ENCODE results near the gene RNF223. TPM values are rescaled to one million over a fixed set of nuclear protein-coding genes. Genes with fewer than 3 reads are reported as not detected.

RNF223 gene
- total RNA-seq, 1 experiment from 2014 or later, result 147 TPM

- H3K9me2 ChIP-seq (replicated peaks; ENCODE audit: low read length), result no peaks in the 10 kb centered on the region
- H4K20me1 ChIP-seq (ENCODE audit: low read length), result no peaks in the 10 kb centered on the region
- intact Hi-C loops (cut with micrococcal nuclease), result loop anchor here (10.0 kb wide), 1 partner anchor 549 kb away; the partner anchor contains the start of gene MIB2
- no TSS peak for BruUV-seq (replicated peaks)
- H2AFZ ChIP-seq (ENCODE audit: low read length), result no peak overlapping the region
- no peak overlapping the region for H3K27ac ChIP-seq (ENCODE audit: low read length)
- H3K27me3 ChIP-seq (ENCODE audit: low read length), result no peaks in the 10 kb centered on the region
- ATAC-seq, result no peak
- H3K4me1 ChIP-seq (ENCODE audit: insufficient read depth, low read length), result peaks cover 67% of the 10 kb centered on the region
- H3F3A ChIP-seq (ENCODE audit: low read length, unreplicated experiment), result peaks cover 6% of the 10 kb centered on the region
- H3K4me3 ChIP-seq (ENCODE audit: low read length), result no peak overlapping the region
- H3K79me2 ChIP-seq (ENCODE audit: low read length), result peaks cover under 1% of the 10 kb centered on the region; the same call in 1 of the 2 replicates
- CTCF ChIA-PET, result interaction anchor here (0.6 kb wide), 1 partner anchor 26 kb away, joined by 4 read pairs; no protein-coding TSS in a partner anchor
- no peak overlapping the region for H3K9ac ChIP-seq (ENCODE audit: low read length)
- TF ChIP-seq CTCF (conservative IDR thresholded peaks at IDR 0.05; ENCODE audit: low read depth, low read length), result no peak
- TF ChIP-seq EZH2 (IDR thresholded peaks at IDR 0.05; ENCODE audit: low read length, unreplicated experiment), result no peak
- no peak for TF ChIP-seq EZH2phosphoT487 (IDR thresholded peaks at IDR 0.05; ENCODE audit: borderline replicate concordance, low read length)
- DNase-seq, result no peak
- no peak overlapping the region for H3K4me2 ChIP-seq (ENCODE audit: low read length)
- POLR2A ChIA-PET (ENCODE audit: unreplicated experiment), result no interaction called here
- no peaks in the 10 kb centered on the region for H3K36me3 ChIP-seq (ENCODE audit: low read depth, low read length)
- no peaks in the 10 kb centered on the region for H3K9me3 ChIP-seq (ENCODE audit: low read length)
These were observed 8.7 kb downstream of the RNF223 start for GRCh38 chr1:1065265-1065939.

DNA sequence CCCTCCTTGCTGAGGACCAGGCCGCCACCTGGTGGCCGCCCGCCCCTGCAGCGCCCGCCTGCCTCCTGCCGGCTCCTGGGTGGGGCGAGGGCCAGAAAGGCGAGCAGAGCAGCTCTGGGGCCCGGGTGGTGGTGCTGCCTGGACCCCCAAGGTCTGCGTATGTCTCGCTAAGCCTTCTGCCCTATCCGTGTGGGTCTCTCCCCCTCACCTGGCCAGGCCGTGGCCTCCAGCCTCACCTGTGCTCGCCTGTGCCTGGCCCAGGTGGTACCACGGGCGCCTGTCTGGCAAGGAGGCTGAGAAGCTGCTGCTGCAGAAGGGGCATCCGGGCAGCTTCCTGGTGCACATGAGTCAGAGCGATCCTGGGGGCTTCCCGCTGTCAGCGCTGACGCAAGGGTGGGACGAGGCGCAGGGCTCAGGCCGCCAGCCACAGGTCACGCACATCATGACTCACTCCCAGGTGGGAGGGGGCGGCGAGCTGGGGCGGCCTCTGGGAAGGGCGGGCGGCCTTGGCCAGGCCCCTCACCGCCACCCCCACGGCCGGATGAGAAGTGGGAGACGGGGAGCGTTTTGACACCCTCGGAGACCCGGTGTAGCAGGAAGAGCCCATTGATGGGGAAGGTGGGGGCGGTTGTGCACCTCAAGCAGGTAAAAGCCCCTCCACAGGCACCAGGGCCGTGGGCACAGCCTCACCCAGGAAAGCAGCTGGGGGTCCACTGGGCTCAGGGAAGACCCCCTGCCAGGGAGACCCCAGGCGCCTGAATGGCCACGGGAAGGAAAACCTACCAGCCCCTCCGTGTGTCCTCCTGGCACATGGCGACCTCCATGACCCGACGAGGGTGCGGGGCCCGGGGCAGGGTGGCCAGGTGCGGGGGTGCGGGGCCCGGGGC lies 9.9 kb downstream of the RNF223 start:
- peaks cover 61% of the 10 kb centered on the region for H3K4me1 ChIP-seq (ENCODE audit: insufficient read depth, low read length)
- peak; percentile 91 for DNase-seq

More for the DNA sequence above, 9.9 kb downstream of the RNF223 start:
- Histone ChIP-seq H3K9ac (ENCODE audit: low read length) (peak overlapping the region; percentile 70), H3K9me2 (replicated peaks; ENCODE audit: low read length) (no peaks in the 10 kb centered on the region), H3K79me2 (ENCODE audit: low read length) (peaks cover 3% of the 10 kb centered on the region; the same call in 1 of the 2 replicates), H2AFZ (ENCODE audit: low read length) (no peak overlapping the region), H3K36me3 (ENCODE audit: low read depth, low read length) (no peaks in the 10 kb centered on the region), H3K4me3 (ENCODE audit: low read length) (peak overlapping the region; percentile 59), H3K27me3 (ENCODE audit: low read length) (no peaks in the 10 kb centered on the region), H3F3A (ENCODE audit: low read length, unreplicated experiment) (peaks cover 6% of the 10 kb centered on the region), H3K9me3 (ENCODE audit: low read length) (no peaks in the 10 kb centered on the region), H3K4me2 (ENCODE audit: low read length) (peak overlapping the region; percentile 86), H3K27ac (ENCODE audit: low read length) (peak overlapping the region; percentile 87), H4K20me1 (ENCODE audit: low read length) (no peaks in the 10 kb centered on the region)
- intact Hi-C loops (cut with micrococcal nuclease), result loop anchor here (2.0 to 10.0 kb wide), 3 partner anchors 49 to 551 kb away; partner anchors contain the start of gene MIB2
- CTCF ChIA-PET, result interaction anchor here (0.6 to 3.1 kb wide), 11 partner anchors 15 to 228 kb away, joined by 3 to 23 read pairs (median 4); partner anchors contain the start of genes AGRN, ISG15, PERM1 and PLEKHN1
- TF ChIP-seq EZH2phosphoT487 (IDR thresholded peaks at IDR 0.05; ENCODE audit: borderline replicate concordance, low read length) (peak; percentile 78), EZH2 (IDR thresholded peaks at IDR 0.05; ENCODE audit: low read length, unreplicated experiment) (no peak), CTCF (conservative IDR thresholded peaks at IDR 0.05; ENCODE audit: low read depth, low read length) (peak; percentile 99)
- BruUV-seq (replicated peaks), result no TSS peak
- ATAC-seq, result peak; percentile 23
- POLR2A ChIA-PET (ENCODE audit: unreplicated experiment), result no interaction called here
